Prostate gland (tissue), 2 donors: ENCODE results near the gene SH2D2A. TPM values are rescaled to one million over a fixed set of nuclear protein-coding genes. Genes with fewer than 3 reads are reported as not detected.
A peak's percentile ranks its signal among the peaks of the same experiment; 100 is the strongest.

Source experiments
- DNase-seq: peaks from one replicate; pipeline ENCODE4 v3.0.0-alpha.2; 2019; ENCODE audit warnings: low spot score
- H3K27ac ChIP-seq, 2 donors: fragments of 200-600 bp; sonication (generic); 2 replicates each; pipeline ENCODE4 v1.5.1; 2017 to 2019
- H3K27me3 ChIP-seq: fragments of 200-600 bp; sonication (generic); replicated peaks from 2 replicates; pipeline ENCODE4 v1.5.1; 2019; ENCODE audit not compliant: insufficient read depth
- H3K36me3 ChIP-seq, 2 donors: fragments of 200-600 bp; sonication (generic); 1 replicate in 1 of 2; 2 replicates in 1 of 2; pipeline versions ENCODE4 v1.5.1 to v1.8.1; 2017 to 2019
- H3K4me1 ChIP-seq: fragments of 200-600 bp; sonication (generic); replicated peaks from 2 replicates; pipeline ENCODE4 v1.5.1; 2019
- H3K4me3 ChIP-seq, 2 donors: fragments of 200-600 bp; sonication (generic); 2 replicates each; pipeline ENCODE4 v1.5.1; 2017 to 2019
- H3K9me3 ChIP-seq: fragments of 200-600 bp; sonication (generic); 2 replicates; pipeline ENCODE4 v1.5.1; 2017
- CTCF ChIP-seq, 4 experiments: fragments of 200-600 bp in 2 of 4; fragments of 450-650 bp in 2 of 4; sonication (generic) in 2 of 4; IDR thresholded peaks; 1 replicate in 3 of 4; 2 replicates in 1 of 4; pipeline ENCODE4 v1.5.1; 2016 to 2019; ENCODE audit warnings: antibody characterized with exemption in 4 of 4, mild to moderate bottlenecking in 2 of 4, moderate library complexity in 2 of 4
- POLR2A ChIP-seq: fragments of 450-650 bp; IDR thresholded peaks from one replicate; pipeline ENCODE4 v1.6.1; 2016; ENCODE audit warnings: antibody characterized with exemption, mild to moderate bottlenecking
- POLR2AphosphoS5 ChIP-seq: sonication (generic); formaldehyde crosslinking; IDR thresholded peaks from one replicate; pipeline ENCODE4 v1.6.1; 2017; ENCODE audit warnings: antibody characterized with exemption
- WGBS: methylation state at CpG from one replicate; pipeline ENCODE4 v1.1.5; 2018; 5-methylcytosine and 5-hydroxymethylcytosine counted together
- intact Hi-C: fragments of 100-400 bp; cut with DNase I; formaldehyde crosslinking; loops from one replicate; pipeline ENCODE4 v1.14.2; 2022
- total RNA-seq, 2 donors: library from RNA; depleted of rRNA; stranded (reverse); fragments of >200 nt; gene quantifications; one replicate each; pipeline ENCODE4 v1.1.0, GENCODE V29; 2016

Gene SH2D2A
- total RNA-seq, 2 donors from 2014 or later = 0.80 TPM; not detected in 1

GRCh38 chr1:156808186-156809030 is 8.2 kb downstream of the SH2D2A start:
- Histone ChIP-seq H3K4me1 (peaks cover 4% of the 10 kb centered on the region), H3K27me3 (no peaks in the 10 kb centered on the region), H3K9me3 (no peaks in the 10 kb centered on the region), H3K27ac (no peak overlapping the region), H3K36me3 (no peaks in the 10 kb centered on the region), H3K4me3 (no peak overlapping the region)
- TF ChIP-seq POLR2AphosphoS5 (no peak), CTCF (IDR thresholded peaks at IDR 0.05) (no peak), POLR2A (no peak)
- WGBS = 90% methylated on average over 16 of the region's 16 CpGs
- intact Hi-C loops = no loop called here
- no peak for DNase-seq

GRCh38 chr1:156807627-156808026 is 9.0 kb downstream of the SH2D2A start:
- intact Hi-C loops = no loop called here
- Histone ChIP-seq H3K36me3 (no peaks in the 10 kb centered on the region), H3K27me3 (no peaks in the 10 kb centered on the region), H3K27ac (no peak overlapping the region), H3K4me3 (no peak overlapping the region), H3K4me1 (peaks cover 4% of the 10 kb centered on the region), H3K9me3 (no peaks in the 10 kb centered on the region)
- DNase-seq = no peak
- 81% methylated on average over 2 of the region's 2 CpGs for WGBS
- TF ChIP-seq POLR2A (no peak), CTCF (IDR thresholded peaks at IDR 0.05) (no peak), POLR2AphosphoS5 (no peak)

- intact Hi-C loops = no loop called here
- no peaks in the 10 kb centered on the region for H3K27me3 ChIP-seq
- DNase-seq = no peak
- H3K27ac ChIP-seq = no peak overlapping the region
- peaks cover 4% of the 10 kb centered on the region for H3K4me1 ChIP-seq
- H3K4me3 ChIP-seq = no peak overlapping the region
- 82% methylated on average over 7 of the region's 7 CpGs for WGBS
- TF ChIP-seq POLR2AphosphoS5 = no peak
- TF ChIP-seq CTCF (IDR thresholded peaks at IDR 0.05) = no peak
- TF ChIP-seq POLR2A = no peak
- no peaks in the 10 kb centered on the region for H3K9me3 ChIP-seq
- no peaks in the 10 kb centered on the region for H3K36me3 ChIP-seq
Measured at GRCh38 chr1:156806512-156807440, 9.9 kb downstream of the SH2D2A start.

GRCh38 chr1:156805766-156806511 is 10.7 kb downstream of the SH2D2A start:
- no peaks in the 10 kb centered on the region for H3K36me3 ChIP-seq
- no peak overlapping the region for H3K27ac ChIP-seq
- H3K27me3 ChIP-seq = no peaks in the 10 kb centered on the region
- peak; percentile 75 for TF ChIP-seq POLR2AphosphoS5
- no peak for TF ChIP-seq POLR2A
- TF ChIP-seq CTCF (IDR thresholded peaks at IDR 0.05) = no peak
- H3K4me3 ChIP-seq = no peak overlapping the region
- 50% methylated on average over 3 of the region's 3 CpGs for WGBS
- peak; percentile 73 for DNase-seq
- intact Hi-C loops = no loop called here
- no peaks in the 10 kb centered on the region for H3K9me3 ChIP-seq
- H3K4me1 ChIP-seq = peaks cover 4% of the 10 kb centered on the region
